HG03175 (cell line): ENCODE data around the gene RNF121.

Source experiments
- ATAC-seq: cut with Tn5 transposase; IDR thresholded peaks from one replicate; pipeline ENCODE4 v1.9.1; 2021; ENCODE audit warnings: mild to moderate bottlenecking, moderate library complexity; ENCODE audit not compliant: unreplicated experiment

The RNF121 gene

DNA sequence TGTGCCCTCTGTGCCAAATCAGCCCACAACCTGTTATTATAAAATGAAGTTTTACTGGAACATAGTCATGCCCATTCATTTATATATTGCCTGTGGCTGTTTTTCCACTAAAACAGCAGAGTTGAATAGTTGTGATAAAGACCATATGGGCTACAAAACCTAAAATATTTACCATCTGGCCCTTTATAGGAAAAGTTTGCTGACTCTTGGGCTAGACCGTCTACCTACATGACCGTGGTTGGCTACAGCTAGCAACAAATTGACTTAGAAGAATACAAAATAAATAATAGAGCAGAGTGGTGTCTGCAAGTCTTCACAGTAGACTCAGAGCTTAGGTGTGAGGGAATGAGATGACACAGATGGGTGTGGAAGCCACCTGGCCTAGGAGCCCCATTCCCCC lies 58.7 kb downstream of the RNF121 start:
- no peak for ATAC-seq

DNA sequence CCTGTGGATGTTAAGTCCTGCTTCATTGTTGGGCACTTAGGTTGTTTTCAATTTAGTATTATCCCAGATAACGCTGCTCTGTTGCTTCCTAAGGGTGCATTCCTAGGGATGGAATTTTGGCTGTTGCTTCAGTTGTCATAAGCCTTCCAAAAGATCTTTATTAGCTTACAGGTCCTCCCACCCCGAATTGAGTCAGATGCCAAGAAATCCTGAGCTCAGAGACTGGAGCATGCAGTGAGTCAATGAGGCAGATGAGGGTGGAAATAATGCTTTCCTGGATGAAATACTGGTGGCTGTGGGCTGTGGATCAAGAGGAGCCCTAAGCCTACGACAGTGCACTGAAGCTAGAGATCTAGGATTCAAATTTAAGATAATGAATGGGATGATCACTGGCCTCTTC lies 59.2 kb downstream of the RNF121 start:
- ATAC-seq, result no peak

- ATAC-seq, result no peak
These were observed 61.9 kb downstream of the RNF121 start for GRCh38 chr11:71990701-71991100.

DNA sequence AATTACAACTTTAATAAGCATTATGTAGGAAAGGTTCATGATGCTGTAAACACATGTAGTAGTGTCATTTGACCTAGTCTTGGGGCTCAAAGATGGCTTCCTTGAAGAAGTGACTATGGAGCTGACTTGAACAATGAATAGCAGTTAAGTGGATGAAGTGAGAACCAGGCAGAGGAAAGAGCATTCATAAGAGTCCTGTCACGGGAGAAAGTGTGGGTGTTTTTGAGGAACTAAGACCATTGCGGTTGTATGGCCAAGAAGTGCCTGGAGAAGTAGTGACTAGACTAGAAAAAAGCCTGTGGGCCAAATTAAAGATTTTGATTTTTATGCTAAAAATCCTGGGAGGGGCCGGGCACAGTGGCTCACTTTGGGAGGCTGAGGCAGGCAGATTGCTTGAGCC lies 62.6 kb downstream of the RNF121 start:
- peak; percentile 81 for ATAC-seq

GRCh38 chr11:71992136-71992730 lies 63.4 kb downstream of the RNF121 start:
- ATAC-seq, result no peak

DNA sequence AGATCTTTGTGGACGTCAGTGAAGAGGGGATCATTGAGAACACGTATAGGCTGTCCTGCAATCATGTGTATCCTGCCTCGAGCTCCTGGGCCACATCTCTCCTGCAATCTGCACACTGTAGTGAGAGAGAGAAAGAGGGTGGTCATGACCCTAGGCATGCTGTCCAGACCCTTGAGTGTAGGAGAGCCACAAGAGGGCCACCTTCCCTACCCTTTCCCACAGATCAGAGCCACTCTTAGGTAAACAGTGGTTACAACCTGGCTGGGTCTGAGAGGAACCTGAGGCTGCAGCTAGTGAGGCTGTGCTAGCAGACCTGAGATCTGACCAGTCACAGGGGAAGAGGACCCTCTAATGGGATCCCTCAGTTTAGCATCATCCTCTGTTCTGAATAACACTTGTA lies 65.9 kb downstream of the RNF121 start:
- no peak for ATAC-seq

DNA sequence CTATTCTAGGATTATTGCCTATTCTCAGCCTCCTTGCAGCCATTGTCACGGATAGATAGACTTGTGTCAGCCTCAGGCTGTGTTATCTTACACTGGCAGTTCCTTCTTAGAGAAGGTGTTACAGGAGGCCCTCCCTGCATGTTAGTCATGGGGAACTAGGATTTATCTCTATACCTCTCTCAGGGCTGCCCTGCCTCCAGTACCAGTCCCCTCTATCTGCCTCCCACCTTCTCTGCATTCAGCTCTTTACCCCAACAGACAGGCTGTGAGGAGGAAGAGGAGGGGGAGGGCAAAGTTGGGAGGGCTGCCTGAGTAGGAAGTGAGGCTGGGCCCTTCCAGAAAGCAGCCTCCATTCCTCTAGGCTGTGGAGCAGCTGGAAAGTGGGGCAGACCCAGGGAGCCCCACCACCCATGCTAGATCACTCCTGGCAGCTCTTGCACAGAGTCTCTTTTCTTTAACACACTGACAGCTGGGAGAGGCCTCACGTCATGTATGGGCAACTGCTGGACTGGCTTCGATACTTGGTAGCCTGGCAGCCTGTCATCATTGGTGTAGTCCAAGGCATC lies 67.0 kb downstream of the RNF121 start:
- ATAC-seq, result no peak

DNA sequence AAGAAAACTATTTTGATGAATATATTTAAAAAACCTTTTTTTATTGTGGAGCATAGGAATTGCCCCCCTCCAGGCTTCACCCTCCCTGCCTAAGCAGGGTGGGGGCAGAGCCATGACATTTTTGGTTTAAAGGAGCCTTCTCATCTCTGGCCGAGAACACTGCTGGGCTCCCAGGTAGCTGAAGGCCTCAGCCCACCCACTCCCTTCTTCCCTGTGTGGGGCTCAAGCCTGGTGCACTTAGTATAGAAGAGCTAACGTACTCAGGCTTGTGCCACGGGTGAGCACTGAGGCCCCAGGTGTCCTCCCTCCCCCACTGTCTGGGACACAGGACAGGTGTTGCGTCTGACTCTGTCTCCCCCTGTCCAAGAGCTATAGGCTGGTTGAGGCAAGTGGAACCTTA lies 67.7 kb downstream of the RNF121 start:
- no peak for ATAC-seq

DNA sequence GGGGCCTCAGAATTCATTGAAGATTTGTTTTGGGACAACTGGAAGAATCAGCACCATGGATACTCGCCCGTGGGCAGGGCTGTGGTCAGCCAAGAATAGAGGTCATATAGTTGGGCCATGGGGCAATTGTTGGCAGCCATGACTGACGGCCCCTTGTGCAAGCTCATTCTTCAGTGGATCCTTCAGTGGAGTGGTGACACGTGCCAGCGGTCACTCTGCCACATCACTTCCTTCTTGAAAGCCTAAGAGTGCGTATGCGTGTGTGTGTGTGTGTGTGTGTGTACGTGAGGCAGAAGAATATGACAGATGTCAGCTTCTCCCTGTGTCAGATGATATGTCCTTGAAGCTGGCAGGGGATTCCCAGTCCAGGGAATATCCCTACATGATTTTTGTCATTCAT lies 68.1 kb downstream of the RNF121 start:
- ATAC-seq, result no peak

GRCh38 chr11:71997594-71997993 lies 68.7 kb downstream of the RNF121 start:
- no peak for ATAC-seq

- no peak for ATAC-seq
These were observed 69.2 kb downstream of the RNF121 start for GRCh38 chr11:71998061-71998460.

DNA sequence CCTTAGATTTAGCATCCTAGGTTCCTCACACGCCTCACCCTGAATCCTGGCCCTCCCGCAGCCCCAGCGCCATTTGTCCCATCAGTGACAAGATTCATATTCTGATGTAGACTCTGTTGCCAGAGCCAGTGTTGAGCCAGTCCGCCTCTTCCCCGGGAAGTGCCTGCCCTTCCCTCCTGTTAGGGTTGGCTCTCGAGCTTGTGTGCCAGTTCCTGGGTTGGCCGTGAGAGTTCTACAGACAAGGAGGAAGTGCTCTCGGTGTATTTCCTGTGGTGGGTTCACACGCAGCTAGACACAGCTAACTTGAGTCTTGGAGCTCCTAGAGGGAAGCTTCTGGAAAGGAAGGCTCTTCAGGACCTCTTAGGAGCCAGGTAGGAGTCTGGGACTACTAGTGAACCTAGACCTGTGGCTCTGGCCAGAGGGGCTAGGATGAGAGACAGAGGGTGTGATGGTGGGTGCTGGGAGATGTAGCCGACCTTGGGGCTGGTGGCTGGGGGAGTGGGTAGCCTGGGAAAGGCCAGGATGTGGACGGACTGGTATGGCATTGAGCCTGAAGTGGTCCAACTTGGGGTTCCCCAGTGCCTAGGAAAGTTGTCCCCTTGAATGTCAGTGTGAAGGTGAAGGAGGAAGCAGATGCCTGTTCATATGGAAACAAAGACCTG lies 69.9 kb downstream of the RNF121 start, which contains the start of gene IL18BP:
Gene IL18BP (plus strand): TSS at position 261 of the 662 bp plus-strand sequence. CDS start 1,076 bp downstream, outside the sequence.
- peak; percentile 71 for ATAC-seq

- no peak for ATAC-seq
These were observed 70.5 kb downstream of the RNF121 start for GRCh38 chr11:71999362-71999761.

- no peak for ATAC-seq
These were observed 71.0 kb downstream of the RNF121 start for GRCh38 chr11:71999798-72000197.

DNA sequence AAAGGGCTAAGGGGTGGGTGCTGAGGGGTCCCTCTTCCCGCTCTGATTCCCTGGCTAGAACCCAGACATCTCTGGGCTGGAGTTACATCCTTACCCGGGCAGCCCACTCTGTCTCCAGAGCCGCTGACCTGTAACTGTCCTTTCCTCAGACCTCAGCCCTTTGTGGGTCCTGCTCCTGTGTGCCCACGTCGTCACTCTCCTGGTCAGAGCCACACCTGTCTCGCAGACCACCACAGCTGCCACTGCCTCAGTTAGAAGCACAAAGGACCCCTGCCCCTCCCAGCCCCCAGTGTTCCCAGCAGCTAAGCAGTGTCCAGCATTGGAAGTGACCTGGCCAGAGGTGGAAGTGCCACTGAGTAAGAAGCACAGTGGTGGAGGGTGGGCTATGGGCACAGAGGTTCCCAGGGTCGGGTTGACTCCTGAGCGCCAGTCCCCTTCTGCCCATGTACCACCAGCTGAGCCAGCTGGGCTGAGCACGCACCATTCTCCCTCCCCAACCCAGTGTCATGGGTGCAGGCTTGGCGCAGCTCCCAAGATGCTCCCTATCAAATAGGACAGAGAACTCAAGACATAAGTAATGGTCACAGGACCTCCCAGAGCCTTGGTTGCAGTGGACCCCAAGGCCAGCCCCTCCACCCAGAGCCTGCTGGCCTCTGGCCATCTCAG lies 71.5 kb downstream of the RNF121 start:
- ATAC-seq, result no peak

DNA sequence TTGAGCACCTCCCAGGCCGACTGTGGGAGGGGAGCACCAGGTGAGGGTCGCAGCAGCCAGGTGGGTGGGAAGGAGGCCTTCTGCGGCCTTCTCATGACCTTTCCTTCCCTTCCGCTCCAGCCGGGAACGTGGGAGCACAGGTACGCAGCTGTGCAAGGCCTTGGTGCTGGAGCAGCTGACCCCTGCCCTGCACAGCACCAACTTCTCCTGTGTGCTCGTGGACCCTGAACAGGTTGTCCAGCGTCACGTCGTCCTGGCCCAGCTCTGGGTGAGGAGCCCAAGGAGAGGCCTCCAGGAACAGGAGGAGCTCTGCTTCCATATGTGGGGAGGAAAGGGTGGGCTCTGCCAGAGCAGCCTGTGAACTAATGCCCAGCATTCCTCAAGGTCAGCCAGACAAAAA lies 72.4 kb downstream of the RNF121 start:
- no peak for ATAC-seq

DNA sequence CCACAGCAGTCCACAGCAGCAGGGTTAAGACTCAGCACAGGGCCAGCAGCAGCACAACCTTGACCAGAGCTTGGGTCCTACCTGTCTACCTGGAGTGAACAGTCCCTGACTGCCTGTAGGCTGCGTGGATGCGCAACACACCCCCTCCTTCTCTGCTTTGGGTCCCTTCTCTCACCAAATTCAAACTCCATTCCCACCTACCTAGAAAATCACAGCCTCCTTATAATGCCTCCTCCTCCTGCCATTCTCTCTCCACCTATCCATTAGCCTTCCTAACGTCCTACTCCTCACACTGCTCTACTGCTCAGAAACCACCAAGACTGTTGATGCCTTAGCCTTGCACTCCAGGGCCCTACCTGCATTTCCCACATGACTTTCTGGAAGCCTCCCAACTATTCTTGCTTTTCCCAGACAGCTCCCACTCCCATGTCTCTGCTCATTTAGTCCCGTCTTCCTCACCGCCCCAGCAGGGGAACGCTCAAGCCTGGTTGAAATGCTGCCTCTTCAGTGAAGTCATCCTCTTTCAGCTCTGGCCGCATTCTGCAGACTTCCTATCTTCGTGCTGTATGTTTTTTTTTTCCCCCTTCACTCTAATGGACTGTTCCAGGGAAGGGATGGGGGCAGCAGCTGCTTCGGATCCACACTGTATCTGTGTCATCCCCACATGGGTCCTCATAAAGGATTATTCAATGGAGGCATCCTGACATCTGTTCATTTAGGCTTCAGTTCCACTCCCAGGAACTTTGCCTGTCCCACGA lies 73.2 kb downstream of the RNF121 start:
- no peak for ATAC-seq

DNA sequence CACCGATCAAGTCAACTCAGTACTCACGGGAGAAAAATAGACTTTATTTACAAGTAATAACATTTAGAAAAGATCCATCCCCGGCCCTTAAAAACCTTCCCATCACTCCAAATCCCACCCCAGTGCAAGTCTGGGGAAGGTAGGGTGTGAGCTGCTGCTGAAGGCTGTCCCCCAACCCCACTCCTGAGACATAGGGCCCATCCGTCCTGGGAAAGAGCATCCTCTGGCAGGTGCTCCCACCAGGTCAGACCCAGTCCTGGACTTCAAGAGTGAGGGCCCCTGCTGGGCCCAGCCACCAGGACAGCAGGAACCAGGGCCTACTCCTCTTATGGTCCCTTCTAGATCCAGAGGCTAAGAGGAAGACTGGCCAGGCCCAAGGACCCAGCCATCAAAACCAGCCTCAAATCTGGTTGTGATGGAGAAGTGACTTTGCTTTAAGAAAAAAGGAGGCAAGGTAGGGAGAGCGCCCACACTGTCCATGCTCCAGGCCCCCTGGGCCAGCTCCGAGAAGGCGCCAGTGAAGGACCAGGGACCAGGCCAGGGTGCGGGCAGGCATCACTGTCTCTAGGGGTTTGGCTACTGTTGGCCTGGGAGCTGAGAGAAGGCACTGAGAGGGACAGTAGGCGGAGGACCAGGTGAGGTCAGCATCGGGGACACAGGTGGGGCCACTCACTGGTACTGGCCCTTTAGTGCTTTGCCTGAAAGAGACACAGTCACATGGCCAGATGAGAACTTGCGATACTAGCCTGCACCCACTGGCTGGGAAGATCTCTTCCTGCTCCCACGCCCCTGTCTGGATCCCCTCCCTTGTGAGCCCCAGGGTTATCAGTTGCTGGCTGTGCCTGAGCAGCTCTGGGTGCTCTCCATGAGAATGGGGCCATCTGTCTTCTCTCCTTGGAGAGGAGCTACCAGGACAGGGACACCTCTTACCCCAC lies 74.3 kb downstream of the RNF121 start:
- ATAC-seq, result no peak

- no peak for ATAC-seq
These were observed 74.9 kb downstream of the RNF121 start for GRCh38 chr11:72003776-72004171.
